Loucy (cell line): ENCODE measurements around the gene BRD3OS.
"Not testable (repeated sequence)": the region's sequence is repeated elsewhere in the genome, so short reads cannot be mapped to it uniquely, and the experiment has no call there.

ENCODE experiments used
- EZH2phosphoT487 ChIP-seq: fragments of 200-600 bp; IDR thresholded peaks from 2 replicates; pipeline ENCODE4 v1.6.1; 2018; ENCODE audit warnings: antibody characterized with exemption, mild to moderate bottlenecking, moderate library complexity, borderline replicate concordance
- TF ChIP-seq, protein P1 (sequence below): fragments of 200-600 bp; sonication (generic); conservative IDR thresholded peaks from 2 replicates; pipeline ENCODE4 v1.5.1; 2014; ENCODE audit warnings: mild to moderate bottlenecking, antibody characterized with exemption, low read length

DNA sequence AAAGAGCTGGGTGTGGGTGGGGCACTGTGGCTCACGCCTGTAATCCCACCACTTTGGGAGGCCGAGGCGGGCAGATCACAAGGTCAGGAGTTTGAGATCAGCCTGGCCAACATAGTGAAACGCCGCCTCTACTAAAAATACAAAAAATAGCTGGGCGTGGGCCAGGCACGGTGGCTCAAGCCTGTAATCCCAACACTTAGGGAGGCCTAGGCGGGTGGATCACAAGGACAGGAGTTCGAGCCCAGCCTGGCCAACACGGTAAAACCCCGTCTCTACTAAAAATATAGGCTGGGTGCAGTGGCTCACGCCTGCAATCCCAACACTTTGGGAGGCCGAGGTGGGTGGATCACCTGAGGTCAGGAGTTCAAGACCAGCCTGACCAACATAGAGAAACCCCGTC, 36.5 kb upstream of the BRD3OS start:
- TF ChIP-seq EZH2phosphoT487, result not testable (repeated sequence)
- TF ChIP-seq, protein P1, sequence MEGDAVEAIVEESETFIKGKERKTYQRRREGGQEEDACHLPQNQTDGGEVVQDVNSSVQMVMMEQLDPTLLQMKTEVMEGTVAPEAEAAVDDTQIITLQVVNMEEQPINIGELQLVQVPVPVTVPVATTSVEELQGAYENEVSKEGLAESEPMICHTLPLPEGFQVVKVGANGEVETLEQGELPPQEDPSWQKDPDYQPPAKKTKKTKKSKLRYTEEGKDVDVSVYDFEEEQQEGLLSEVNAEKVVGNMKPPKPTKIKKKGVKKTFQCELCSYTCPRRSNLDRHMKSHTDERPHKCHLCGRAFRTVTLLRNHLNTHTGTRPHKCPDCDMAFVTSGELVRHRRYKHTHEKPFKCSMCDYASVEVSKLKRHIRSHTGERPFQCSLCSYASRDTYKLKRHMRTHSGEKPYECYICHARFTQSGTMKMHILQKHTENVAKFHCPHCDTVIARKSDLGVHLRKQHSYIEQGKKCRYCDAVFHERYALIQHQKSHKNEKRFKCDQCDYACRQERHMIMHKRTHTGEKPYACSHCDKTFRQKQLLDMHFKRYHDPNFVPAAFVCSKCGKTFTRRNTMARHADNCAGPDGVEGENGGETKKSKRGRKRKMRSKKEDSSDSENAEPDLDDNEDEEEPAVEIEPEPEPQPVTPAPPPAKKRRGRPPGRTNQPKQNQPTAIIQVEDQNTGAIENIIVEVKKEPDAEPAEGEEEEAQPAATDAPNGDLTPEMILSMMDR, result not testable (repeated sequence)
